Astrocyte of the hippocampus (primary cell): Measurements from ENCODE around the gene ATXN1L.
"Not testable (repeated sequence)": the region's sequence is repeated elsewhere in the genome, so short reads cannot be mapped to it uniquely, and the experiment has no call there.

Experiments
- DNase-seq: peaks from one replicate; pipeline ENCODE4 v3.0.0; 2011; ENCODE audit warnings: low read depth, low spot score

The ATXN1L gene

GRCh38 chr16:71852561-71852960, 6.8 kb downstream of the ATXN1L start:
- no peak for DNase-seq

GRCh38 chr16:71853413-71853812, 7.6 kb downstream of the ATXN1L start:
- DNase-seq: no peak

DNA sequence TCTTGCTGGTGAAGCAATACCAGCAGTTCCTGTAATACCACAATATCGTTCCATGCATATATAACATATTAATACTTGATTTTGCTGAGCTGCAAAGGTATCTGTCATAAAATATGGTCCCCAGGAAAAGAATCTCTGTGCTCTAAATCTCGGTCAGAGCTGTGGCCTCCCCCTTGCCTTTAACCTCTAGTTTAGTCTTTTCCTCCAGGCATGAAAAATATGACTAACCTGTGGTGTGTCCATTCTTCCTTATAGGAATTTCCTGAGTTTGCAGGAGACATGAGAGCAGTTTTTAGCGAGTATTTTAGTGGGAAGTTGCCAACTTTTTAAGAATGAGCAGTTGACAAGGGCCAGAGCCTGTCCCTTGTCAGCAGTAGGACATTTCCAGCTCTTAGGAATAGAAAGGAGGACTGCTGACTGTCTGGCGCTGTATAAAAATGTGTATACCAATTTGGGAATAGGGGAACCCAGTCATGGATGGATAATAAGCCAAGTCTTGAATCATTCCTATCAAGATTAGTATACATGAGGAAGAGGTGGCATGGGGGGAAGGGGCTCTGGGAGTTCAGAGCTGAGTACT, 8.7 kb downstream of the ATXN1L start:
- peak; percentile 9 for DNase-seq

- DNase-seq: no peak
Measured at GRCh38 chr16:71855937-71856662, 10.3 kb downstream of the ATXN1L start.

GRCh38 chr16:71859762-71860521, 14.2 kb downstream of the ATXN1L start:
- no peak for DNase-seq

- no peak for DNase-seq
Measured at GRCh38 chr16:71863995-71864394, 18.2 kb downstream of the ATXN1L start.

DNA sequence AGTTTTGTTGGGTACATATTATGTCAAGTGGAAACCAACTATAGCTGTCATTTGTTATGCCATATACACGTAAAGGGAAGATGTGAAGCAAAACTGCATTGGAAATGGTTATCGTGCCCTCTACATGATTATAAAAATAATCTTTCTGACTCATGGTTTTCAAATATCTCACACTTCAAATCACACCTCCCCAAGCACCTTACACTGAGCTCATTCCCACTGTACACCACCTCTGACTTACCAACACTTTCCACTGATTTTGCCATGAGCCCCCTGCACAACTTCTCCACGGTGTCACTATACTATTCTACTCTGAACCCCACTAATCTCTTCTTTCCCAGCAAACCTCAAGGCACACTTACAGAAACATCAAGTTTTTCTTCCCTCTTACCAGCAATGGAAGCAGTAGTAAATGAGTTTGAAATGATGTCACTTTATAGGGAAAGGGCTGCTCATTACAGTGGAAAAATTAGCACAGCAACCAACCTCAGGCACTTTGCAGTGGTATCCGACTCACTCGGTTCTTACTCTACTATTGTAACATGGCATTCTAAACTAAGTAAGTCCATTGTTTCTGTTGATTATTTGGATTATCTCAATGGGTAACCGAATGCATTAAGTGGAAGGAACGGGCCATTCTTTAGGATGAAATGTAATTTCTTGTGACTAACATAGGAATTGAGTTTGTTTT, 19.5 kb downstream of the ATXN1L start:
- DNase-seq: no peak

DNA sequence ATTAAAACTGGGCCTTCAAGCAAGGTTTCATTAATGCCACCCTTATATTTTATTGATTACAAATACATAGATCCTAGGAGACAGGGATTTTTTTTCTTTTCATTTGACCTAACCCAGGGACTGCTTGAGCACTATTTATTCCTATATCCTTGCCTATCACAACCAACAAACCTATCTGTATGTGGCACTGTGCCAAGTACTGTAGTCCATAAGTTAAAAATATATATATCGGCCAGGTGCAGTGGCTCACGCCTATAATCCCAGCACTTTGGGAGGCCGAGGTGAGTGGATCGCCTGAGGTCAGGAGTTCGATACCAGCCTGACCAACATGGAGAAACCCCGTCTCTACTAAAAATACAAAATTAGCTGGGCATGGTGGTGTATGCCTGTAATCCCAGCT, 21.4 kb downstream of the ATXN1L start:
- not testable (repeated sequence) for DNase-seq

GRCh38 chr16:71867939-71868338, 22.2 kb downstream of the ATXN1L start:
- no peak for DNase-seq

DNA sequence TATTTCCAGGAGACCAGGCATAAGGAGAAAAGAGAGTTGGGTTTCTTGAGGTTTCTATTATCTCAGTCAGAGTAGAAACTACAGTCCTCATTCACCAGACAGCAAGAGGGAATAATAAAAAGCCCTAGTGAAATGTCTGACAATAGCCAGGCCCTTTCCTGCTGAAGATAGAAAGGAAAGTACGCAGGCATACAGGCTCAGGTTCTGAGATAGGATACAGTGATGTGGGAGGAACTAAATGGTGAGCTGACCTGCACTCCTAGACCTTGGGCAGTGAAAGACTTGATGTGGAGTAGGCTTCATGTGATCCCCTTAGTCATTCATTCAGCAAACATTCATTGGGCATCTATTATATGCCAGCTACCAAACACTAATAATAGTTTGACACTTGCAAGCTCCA, 23.3 kb downstream of the ATXN1L start:
- DNase-seq: no peak

DNA sequence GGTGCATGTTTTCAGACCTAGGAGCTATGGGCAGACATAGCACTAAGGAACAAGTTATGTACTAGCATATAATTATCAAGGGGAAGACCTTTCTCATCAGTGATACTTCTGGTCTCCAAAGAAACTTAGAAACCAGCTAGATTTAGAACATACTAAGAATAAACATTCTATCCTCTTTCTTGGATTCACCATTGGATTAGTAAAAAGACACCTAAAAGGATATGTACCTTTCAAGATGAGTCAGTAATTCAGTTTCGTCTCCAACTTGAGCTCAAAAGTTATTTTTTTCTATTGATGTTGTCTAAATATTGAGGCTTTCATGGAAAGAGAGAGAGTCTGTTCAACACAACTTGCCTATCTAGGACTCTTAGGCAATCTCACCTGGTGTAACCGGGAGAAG, 25.0 kb downstream of the ATXN1L start:
- DNase-seq: no peak

DNA sequence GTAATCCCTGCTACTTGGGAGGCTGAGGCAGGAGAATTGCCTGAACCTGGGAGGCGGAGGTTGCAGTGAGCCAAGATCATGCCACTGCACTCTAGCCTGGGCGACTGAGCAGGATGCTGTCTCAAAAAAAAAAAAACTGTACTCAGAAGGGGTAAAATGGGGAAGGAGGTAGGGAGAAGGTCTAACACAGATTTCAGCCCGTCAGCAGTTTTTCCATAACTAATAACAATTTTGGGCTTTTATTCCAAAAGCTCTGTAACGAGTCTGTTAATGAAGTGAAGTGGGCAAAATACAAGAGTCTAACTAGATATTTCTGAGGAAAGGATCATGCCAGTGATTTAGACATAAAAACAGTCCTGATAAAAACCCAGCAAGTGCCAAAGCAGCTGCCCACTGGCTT, 27.4 kb downstream of the ATXN1L start:
- no peak for DNase-seq

GRCh38 chr16:71878911-71879310, 33.1 kb downstream of the ATXN1L start:
- DNase-seq: no peak

DNA sequence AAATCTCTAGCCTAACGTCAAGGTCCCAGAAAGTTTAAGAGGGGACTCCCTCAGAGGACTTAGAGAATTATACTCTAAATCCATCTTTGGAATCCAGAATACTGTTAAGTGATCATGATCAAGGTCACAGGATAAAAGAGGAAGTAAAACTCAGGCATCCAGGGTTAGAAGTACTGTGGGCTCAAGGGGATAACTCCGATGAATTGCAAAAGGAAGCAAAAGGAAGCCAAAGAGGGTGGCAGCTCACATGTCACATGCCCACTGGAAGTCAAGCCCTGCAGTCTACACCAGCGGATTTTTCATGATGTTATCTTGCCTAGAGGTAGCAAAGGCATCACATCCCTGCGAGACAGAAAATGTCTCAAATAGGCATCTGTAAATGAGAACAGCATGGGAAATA, 34.4 kb downstream of the ATXN1L start:
- no peak for DNase-seq

GRCh38 chr16:71882505-71883167, 36.9 kb downstream of the ATXN1L start:
- DNase-seq: peak; percentile 86

- DNase-seq: peak; percentile 53
Measured at GRCh38 chr16:71883168-71883848, 37.5 kb downstream of the ATXN1L start.

GRCh38 chr16:71883849-71884638, 38.3 kb downstream of the ATXN1L start, which contains the start of gene ZNF821:
Gene ZNF821, minus strand, starts transcription at chr16:71884182. Its CDS starts 4,236 bp downstream, at chr16:71879946.
- peak; percentile 93 for DNase-seq

- DNase-seq: no peak
Measured at GRCh38 chr16:71885261-71885650, 39.5 kb downstream of the ATXN1L start.

GRCh38 chr16:71889147-71889546, 43.4 kb downstream of the ATXN1L start:
- DNase-seq: no peak

DNA sequence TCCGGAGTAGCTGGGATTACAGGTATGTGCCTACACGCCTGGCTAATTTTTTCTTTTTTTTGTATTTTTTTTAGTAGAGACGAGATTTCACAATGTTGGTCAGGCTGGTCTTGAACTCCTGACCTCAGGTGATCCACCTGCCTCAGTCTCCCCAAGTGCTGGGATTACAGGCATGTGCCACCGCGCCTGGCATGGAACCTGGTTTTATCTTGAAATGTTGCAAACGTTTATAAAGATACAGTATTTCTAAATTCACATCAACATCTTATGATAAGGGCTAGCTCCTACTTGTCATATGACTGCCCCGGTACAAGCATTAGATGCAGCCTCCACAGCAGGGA, 48.1 kb downstream of the ATXN1L start:
- no peak for DNase-seq
